H9 (cell line): ENCODE results near the gene MTOR. TPM values are rescaled to one million over a fixed set of nuclear protein-coding genes. Genes with fewer than 3 reads are reported as not detected.
A peak's percentile ranks its signal among the peaks of the same experiment; 100 is the strongest.

Source experiments
- DNase-seq: peaks from one replicate; pipeline ENCODE4 v3.0.0-alpha.2; 2017
- H2AFZ ChIP-seq: one replicate; pipeline ENCODE4 v1.6.1; 2013; ENCODE audit warnings: mild to moderate bottlenecking, low read length, control low read depth, moderate library complexity
- H2AK5ac ChIP-seq: 2 replicates; pipeline ENCODE4 v1.6.1; 2013; ENCODE audit warnings: low read length, control low read depth, mixed read lengths; ENCODE audit not compliant: insufficient read length
- H2BK120ac ChIP-seq: one replicate; pipeline ENCODE4 v1.6.1; 2013; ENCODE audit warnings: low read depth, mild to moderate bottlenecking, low read length, control low read depth, inconsistent platforms; ENCODE audit not compliant: poor library complexity, severe bottlenecking
- H2BK12ac ChIP-seq: 2 replicates; pipeline ENCODE4 v1.6.1; 2013; ENCODE audit warnings: low read length, control low read depth, mixed read lengths, low read depth; ENCODE audit not compliant: insufficient read length
- H2BK15ac ChIP-seq: 2 replicates; pipeline ENCODE4 v1.6.1; 2013; ENCODE audit warnings: low read depth, low read length, control low read depth
- H2BK20ac ChIP-seq: one replicate; pipeline ENCODE4 v1.6.1; 2013; ENCODE audit warnings: low read depth, mild to moderate bottlenecking, low read length, control low read depth, inconsistent platforms; ENCODE audit not compliant: poor library complexity, severe bottlenecking
- H2BK5ac ChIP-seq: 2 replicates; pipeline ENCODE4 v1.6.1; 2013; ENCODE audit warnings: low read length, control low read depth, mixed read lengths; ENCODE audit not compliant: insufficient read length
- H3K14ac ChIP-seq: 2 replicates; pipeline ENCODE4 v1.6.1; 2013; ENCODE audit warnings: low read length, control low read depth; ENCODE audit not compliant: insufficient read depth
- H3K18ac ChIP-seq: 2 replicates; pipeline ENCODE4 v1.6.1; 2013; ENCODE audit warnings: low read depth, mild to moderate bottlenecking, mixed read lengths, low read length, control low read depth; ENCODE audit not compliant: insufficient read length
- H3K23ac ChIP-seq: 2 replicates; pipeline ENCODE4 v1.6.1; 2013; ENCODE audit warnings: low read length, control low read depth, mixed read lengths, low read depth; ENCODE audit not compliant: insufficient read length
- H3K23me2 ChIP-seq: 2 replicates; pipeline ENCODE4 v1.6.1; 2013; ENCODE audit warnings: low read depth, mild to moderate bottlenecking, mixed read lengths, low read length, control low read depth; ENCODE audit not compliant: insufficient read length, poor library complexity, severe bottlenecking
- H3K27ac ChIP-seq: 2 replicates; pipeline ENCODE4 v1.5.1; 2013; ENCODE audit warnings: low read length, control low read depth, mixed read lengths, low read depth; ENCODE audit not compliant: insufficient read length
- H3K27me3 ChIP-seq: 2 replicates; pipeline ENCODE4 v1.6.1; 2013; ENCODE audit warnings: low read length, control low read depth, inconsistent platforms; ENCODE audit not compliant: insufficient read depth
- H3K4ac ChIP-seq: 2 replicates; pipeline ENCODE4 v1.6.1; 2013; ENCODE audit warnings: low read depth, mild to moderate bottlenecking, control low read depth, inconsistent platforms, low read length, moderate library complexity
- H3K4me1 ChIP-seq: 2 replicates; pipeline ENCODE4 v1.6.1; 2013; ENCODE audit warnings: low read length, control low read depth, inconsistent platforms; ENCODE audit not compliant: insufficient read depth
- H3K4me2 ChIP-seq: 2 replicates; pipeline ENCODE4 v1.6.1; 2013; ENCODE audit warnings: low read length, control low read depth, mixed read lengths; ENCODE audit not compliant: insufficient read length, insufficient read depth
- H3K56ac ChIP-seq: 2 replicates; pipeline ENCODE4 v1.6.1; 2013; ENCODE audit warnings: low read depth, mild to moderate bottlenecking, mixed read lengths, low read length, control low read depth; ENCODE audit not compliant: insufficient read length
- H3K79me1 ChIP-seq: 2 replicates; pipeline ENCODE4 v1.6.1; 2013; ENCODE audit warnings: low read depth, mild to moderate bottlenecking, moderate library complexity, low read length, control low read depth, inconsistent platforms; ENCODE audit not compliant: insufficient read depth, poor library complexity, severe bottlenecking
- H3K79me2 ChIP-seq: 2 replicates; pipeline ENCODE4 v1.6.1; 2013; ENCODE audit warnings: low read length, control low read depth, inconsistent platforms; ENCODE audit not compliant: insufficient read depth
- H3K9ac ChIP-seq: 2 replicates; pipeline ENCODE4 v1.6.1; 2013; ENCODE audit warnings: low read length, control low read depth, mixed read lengths; ENCODE audit not compliant: insufficient read length; ENCODE audit errors: extremely low read depth
- H3K9me3 ChIP-seq: one replicate; pipeline ENCODE4 v1.6.1; 2013; ENCODE audit warnings: low read depth, low read length, inconsistent platforms; ENCODE audit not compliant: control insufficient read depth
- H3T11ph ChIP-seq: one replicate; pipeline ENCODE4 v1.6.1; 2013; ENCODE audit warnings: mild to moderate bottlenecking, low read length, control low read depth, inconsistent platforms
- H4K20me1 ChIP-seq: one replicate; pipeline ENCODE4 v1.6.1; 2013; ENCODE audit not compliant: control insufficient read depth, insufficient read length, insufficient read depth
- H4K5ac ChIP-seq: 2 replicates; pipeline ENCODE4 v1.6.1; 2013; ENCODE audit warnings: low read depth, mild to moderate bottlenecking, mixed read lengths, low read length, control low read depth; ENCODE audit not compliant: insufficient read length
- H4K8ac ChIP-seq: replicated peaks from 2 replicates; pipeline ENCODE4 v1.6.1; 2013; ENCODE audit warnings: low read length, control low read depth, mixed read lengths, low read depth; ENCODE audit not compliant: insufficient read length
- H4K91ac ChIP-seq: 2 replicates; pipeline ENCODE4 v1.6.1; 2013; ENCODE audit warnings: low read depth, mild to moderate bottlenecking, moderate library complexity, mixed read lengths, low read length, control low read depth; ENCODE audit not compliant: insufficient read length
- H3K27ac Mint-ChIP-seq, 3 experiments: 2 replicates in 2 of 3; 3 replicates in 1 of 3; pipeline ENCODE4 v1.8.0; 2020 to 2021; ENCODE audit warnings: mixed read lengths in 3 of 3, mild to moderate bottlenecking in 1 of 3, moderate library complexity in 1 of 3
- H3K27me3 Mint-ChIP-seq: 2 replicates; pipeline ENCODE4 v1.8.0; 2021; ENCODE audit warnings: low read depth, mild to moderate bottlenecking, moderate library complexity, mixed read lengths
- H3K36me3 Mint-ChIP-seq, 3 experiments: 2 replicates in 2 of 3; 3 replicates in 1 of 3; pipeline ENCODE4 v1.8.0; 2020 to 2021; ENCODE audit warnings: low read depth in 3 of 3, mixed read lengths in 3 of 3; ENCODE audit not compliant: insufficient read depth in 1 of 3
- H3K4me1 Mint-ChIP-seq, 2 experiments: 2 replicates each; pipeline ENCODE4 v1.8.0; 2020; ENCODE audit warnings: mixed read lengths in 2 of 2
- H3K4me3 Mint-ChIP-seq, 2 experiments: 2 replicates in 1 of 2; 3 replicates in 1 of 2; pipeline ENCODE4 v1.8.0; 2020 to 2021; ENCODE audit warnings: mild to moderate bottlenecking in 2 of 2, mixed read lengths in 2 of 2, moderate library complexity in 1 of 2
- H3K9me3 Mint-ChIP-seq, 2 experiments: 2 replicates in 1 of 2; 3 replicates in 1 of 2; pipeline ENCODE4 v1.8.0; 2020; ENCODE audit warnings: mild to moderate bottlenecking in 2 of 2, mixed read lengths in 2 of 2, moderate library complexity in 1 of 2
- CTCF ChIP-seq: fragments of 200-600 bp; sonication (generic); conservative IDR thresholded peaks from 3 replicates; pipeline ENCODE4 v1.8.0; 2021; ENCODE audit warnings: antibody characterized with exemption, mild to moderate bottlenecking
- WGBS: extraction: QIAGEN DNeasy Blood & Tissue Kit; methylation state at CpG from one replicate; pipeline ENCODE4 v1.1.7; 2013; ENCODE audit warnings: missing lambda C conversion rate, low lambda C conversion rate, mixed read lengths; ENCODE audit not compliant: insufficient read length; ENCODE audit errors: extremely low coverage; 5-methylcytosine and 5-hydroxymethylcytosine counted together
- total RNA-seq: library from RNA; stranded (reverse); gene quantifications from 2 replicates; pipeline ENCODE4 v1.2.1, GENCODE V29; 2021

Gene MTOR
- total RNA-seq, 1 experiment from 2014 or later = 67.5 TPM

- Histone ChIP-seq H3K56ac (no peak overlapping the region), H3T11ph (no peak overlapping the region), H4K20me1 (no peaks in the 10 kb centered on the region), H3K79me1 (no peaks in the 10 kb centered on the region), H2BK12ac (no peak overlapping the region), H4K8ac (no peak overlapping the region), H3K9ac (no peak overlapping the region), H2BK5ac (no peak overlapping the region), H3K4ac (no peak overlapping the region), H3K4me2 (no peak overlapping the region), H3K14ac (no peak overlapping the region), H4K91ac (no peak overlapping the region), H3K27ac (no peak overlapping the region), H3K23ac (no peak overlapping the region), H2BK120ac (no peak overlapping the region), H3K23me2 (no peaks in the 10 kb centered on the region), H2AFZ (no peak overlapping the region), H3K27me3 (no peaks in the 10 kb centered on the region), H2AK5ac (no peak overlapping the region), H3K9me3 (no peaks in the 10 kb centered on the region), H2BK15ac (no peak overlapping the region), H3K79me2 (no peaks in the 10 kb centered on the region), H2BK20ac (no peak overlapping the region), H3K4me1 (no peaks in the 10 kb centered on the region), H3K18ac (no peak overlapping the region), H4K5ac (no peak overlapping the region)
- Mint-ChIP-seq H3K4me1 (peaks cover 2 to 5% of the 10 kb centered on the region in 2 experiments; a peak in 1 of 4 replicates), H3K4me3 (no peak overlapping the region), H3K36me3 (peaks cover 52 to 88% (median 79%) of the 10 kb centered on the region in 3 experiments), H3K27me3 (no peaks in the 10 kb centered on the region), H3K27ac (peak overlapping the region in 1 of 3 experiments; percentile 46; a peak in 2 of 7 replicates), H3K9me3 (no peaks in the 10 kb centered on the region)
- no peak for TF ChIP-seq CTCF
- WGBS = no CpG with 5 or more reads among the region's 17 CpGs
- no peak for DNase-seq
These were observed 193.5 kb downstream of the MTOR start for GRCh38 chr1:11068600-11069473.
